GM19099 (cell line): Measurements from ENCODE around the gene IL37.

Experiments
- POLR2A ChIP-seq: IDR thresholded peaks from 3 replicates; pipeline ENCODE4 v1.6.1; 2011; ENCODE audit warnings: low read depth; ENCODE audit not compliant: insufficient read length; ENCODE audit errors: extremely low read depth

The IL37 gene

GRCh38 chr2:112912403-112912802 lies 1.4 kb downstream of the IL37 start:
- TF ChIP-seq POLR2A: no peak

- TF ChIP-seq POLR2A: no peak
Observed at GRCh38 chr2:112915300-112916144, 4.6 kb downstream of the IL37 start.

- no peak for TF ChIP-seq POLR2A
Observed at GRCh38 chr2:112916145-112916571, 5.2 kb downstream of the IL37 start.

- no peak for TF ChIP-seq POLR2A
Observed at GRCh38 chr2:112916625-112917247, 5.8 kb downstream of the IL37 start.

- no peak for TF ChIP-seq POLR2A
Observed at GRCh38 chr2:112917856-112918255, 6.9 kb downstream of the IL37 start.

- TF ChIP-seq POLR2A: no peak
Observed at GRCh38 chr2:112918256-112918655, 7.3 kb downstream of the IL37 start.

- TF ChIP-seq POLR2A: no peak
Observed at GRCh38 chr2:112919086-112919485, 8.1 kb downstream of the IL37 start.

- TF ChIP-seq POLR2A: no peak
Observed at GRCh38 chr2:112920923-112921532, 10.1 kb downstream of the IL37 start.

- no peak for TF ChIP-seq POLR2A
Observed at GRCh38 chr2:112921982-112922381, 11.0 kb downstream of the IL37 start.

GRCh38 chr2:112923237-112923966 lies 12.4 kb downstream of the IL37 start:
- TF ChIP-seq POLR2A: no peak

- no peak for TF ChIP-seq POLR2A
Observed at GRCh38 chr2:112923967-112924338, 13.0 kb downstream of the IL37 start.

- no peak for TF ChIP-seq POLR2A
Observed at GRCh38 chr2:112924360-112924759, 13.4 kb downstream of the IL37 start.

- no peak for TF ChIP-seq POLR2A
Observed at GRCh38 chr2:112924821-112925220, 13.9 kb downstream of the IL37 start.

- no peak for TF ChIP-seq POLR2A
Observed at GRCh38 chr2:112926707-112927106, 15.7 kb downstream of the IL37 start.

GRCh38 chr2:112927745-112928144 lies 16.8 kb downstream of the IL37 start:
- TF ChIP-seq POLR2A: no peak
